Chondrocyte (in vitro differentiated cells): ENCODE results near the gene OTOP3. TPM values are rescaled to one million over a fixed set of nuclear protein-coding genes. Genes with fewer than 3 reads are reported as not detected.

ENCODE experiments used
- DNase-seq: peaks from one replicate; pipeline ENCODE4 v3.0.0; 2021; ENCODE audit warnings: mixed read lengths, low spot score
- H3K27ac Mint-ChIP-seq: one replicate; pipeline ENCODE4 v1.8.0; 2021; ENCODE audit warnings: mild to moderate bottlenecking, moderate library complexity, mixed read lengths; ENCODE audit not compliant: unreplicated experiment
- H3K27me3 Mint-ChIP-seq: 2 replicates; pipeline ENCODE4 v1.8.0; 2021; ENCODE audit warnings: low read depth, mixed read lengths
- H3K36me3 Mint-ChIP-seq: 2 replicates; pipeline ENCODE4 v1.8.0; 2021; ENCODE audit warnings: low read depth, mixed read lengths
- H3K4me1 Mint-ChIP-seq: 2 replicates; pipeline ENCODE4 v1.8.0; 2021; ENCODE audit warnings: low read depth, mild to moderate bottlenecking, mixed read lengths
- H3K4me3 Mint-ChIP-seq: one replicate; pipeline ENCODE4 v1.8.0; 2021; ENCODE audit warnings: mild to moderate bottlenecking, moderate library complexity, mixed read lengths; ENCODE audit not compliant: unreplicated experiment
- H3K9me3 Mint-ChIP-seq: 2 replicates; pipeline ENCODE4 v1.8.0; 2021; ENCODE audit warnings: low read depth, mixed read lengths
- CTCF ChIP-seq: fragments of 200-600 bp; sonication (generic); IDR thresholded peaks from 2 replicates; pipeline ENCODE4 v1.5.0; 2021; ENCODE audit warnings: antibody characterized with exemption, mild to moderate bottlenecking, moderate library complexity
- total RNA-seq: library from RNA; stranded (reverse); gene quantifications from 3 replicates; pipeline ENCODE4 v1.2.1, GENCODE V29; 2021

The OTOP3 gene
- total RNA-seq, 1 donor from 2014 or later = not detected

- Mint-ChIP-seq H3K27ac (no peak overlapping the region), H3K36me3 (no peaks in the 10 kb centered on the region), H3K4me3 (no peak overlapping the region), H3K4me1 (no peaks in the 10 kb centered on the region), H3K9me3 (no peaks in the 10 kb centered on the region), H3K27me3 (peaks cover 30% of the 10 kb centered on the region)
- no peak for TF ChIP-seq CTCF
- DNase-seq = no peak
Measured at GRCh38 chr17:74950207-74950606, 14.5 kb downstream of the OTOP3 start.

- H3K27me3 Mint-ChIP-seq = peaks cover 21% of the 10 kb centered on the region
- H3K36me3 Mint-ChIP-seq = no peaks in the 10 kb centered on the region
- no peaks in the 10 kb centered on the region for H3K9me3 Mint-ChIP-seq
- DNase-seq = no peak
- no peak overlapping the region for H3K27ac Mint-ChIP-seq
- no peaks in the 10 kb centered on the region for H3K4me1 Mint-ChIP-seq
- H3K4me3 Mint-ChIP-seq = no peak overlapping the region
- no peak for TF ChIP-seq CTCF
Measured at GRCh38 chr17:74951065-74951464, 15.4 kb downstream of the OTOP3 start.

GRCh38 chr17:74951680-74952421, 16.2 kb downstream of the OTOP3 start:
- no peak for DNase-seq
- Mint-ChIP-seq H3K27ac (no peak overlapping the region), H3K9me3 (no peaks in the 10 kb centered on the region), H3K27me3 (peaks cover 16% of the 10 kb centered on the region), H3K4me3 (no peak overlapping the region), H3K4me1 (no peaks in the 10 kb centered on the region), H3K36me3 (no peaks in the 10 kb centered on the region)
- TF ChIP-seq CTCF = no peak

GRCh38 chr17:74952431-74953133, 16.9 kb downstream of the OTOP3 start:
- no peak overlapping the region for H3K27ac Mint-ChIP-seq
- H3K4me3 Mint-ChIP-seq = no peak overlapping the region
- DNase-seq = no peak
- peaks cover 15% of the 10 kb centered on the region for H3K27me3 Mint-ChIP-seq
- no peaks in the 10 kb centered on the region for H3K4me1 Mint-ChIP-seq
- no peak for TF ChIP-seq CTCF
- no peaks in the 10 kb centered on the region for H3K9me3 Mint-ChIP-seq
- H3K36me3 Mint-ChIP-seq = no peaks in the 10 kb centered on the region

- no peaks in the 10 kb centered on the region for H3K9me3 Mint-ChIP-seq
- H3K27me3 Mint-ChIP-seq = peaks cover 8% of the 10 kb centered on the region
- no peak for TF ChIP-seq CTCF
- no peak for DNase-seq
- H3K36me3 Mint-ChIP-seq = no peaks in the 10 kb centered on the region
- H3K4me1 Mint-ChIP-seq = no peaks in the 10 kb centered on the region
- no peak overlapping the region for H3K27ac Mint-ChIP-seq
- H3K4me3 Mint-ChIP-seq = no peak overlapping the region
Measured at GRCh38 chr17:74953134-74953687, 17.5 kb downstream of the OTOP3 start.
